GM21737 (cell line): ENCODE measurements around the gene ERRFI1.

Experiments used
- ATAC-seq: cut with Tn5 transposase; IDR thresholded peaks from one replicate; pipeline ENCODE4 v1.9.1; 2021; ENCODE audit warnings: mild to moderate bottlenecking, moderate library complexity; ENCODE audit not compliant: unreplicated experiment

ERRFI1 gene

GRCh38 chr1:8046391-8046790, 20.3 kb upstream of the ERRFI1 start:
- ATAC-seq: no peak

DNA sequence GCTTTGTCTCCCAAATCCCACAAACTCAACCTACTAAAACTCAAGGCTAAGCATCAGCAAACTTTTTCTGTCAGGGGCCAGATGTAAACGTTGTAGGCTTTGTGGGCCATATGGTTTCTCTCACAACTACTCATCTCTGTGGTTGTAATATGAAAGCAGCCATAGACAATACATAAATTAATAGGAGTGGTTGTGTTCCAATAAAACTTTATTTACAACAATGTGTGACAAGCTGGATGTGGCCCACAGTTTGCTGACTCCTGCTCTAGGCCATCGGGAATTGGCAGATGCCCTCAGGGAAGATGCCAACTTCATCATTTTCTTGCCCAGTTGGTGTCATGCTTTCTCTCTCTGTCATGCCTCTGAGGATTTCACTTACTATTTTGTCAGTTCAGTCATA, 17.5 kb upstream of the ERRFI1 start:
- no peak for ATAC-seq

DNA sequence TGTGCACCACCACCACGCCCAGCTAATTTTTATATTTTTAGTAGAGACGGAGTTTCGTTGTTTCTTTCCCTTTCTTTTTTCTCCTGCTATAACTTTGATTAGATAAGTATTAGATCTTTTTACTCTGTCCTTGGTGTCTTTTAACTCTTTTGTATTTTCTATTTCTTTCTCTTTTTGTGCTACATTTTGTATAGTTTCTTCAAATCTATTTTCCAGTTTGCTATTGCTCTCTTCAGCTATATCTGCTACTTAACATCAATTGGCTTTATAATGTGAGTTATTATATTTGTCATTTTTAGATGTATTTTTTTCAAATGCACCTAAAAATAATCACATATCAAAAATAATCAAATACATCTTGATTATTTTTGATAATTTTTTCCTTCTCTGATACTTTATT, 16.0 kb upstream of the ERRFI1 start:
- ATAC-seq: no peak

- ATAC-seq: no peak
These were observed 14.5 kb upstream of the ERRFI1 start for GRCh38 chr1:8040586-8040985.

GRCh38 chr1:8039071-8039470, 13.0 kb upstream of the ERRFI1 start:
- no peak for ATAC-seq

- ATAC-seq: no peak
These were observed 9.2 kb upstream of the ERRFI1 start for GRCh38 chr1:8035289-8035688.

GRCh38 chr1:8033322-8033721, 7.2 kb upstream of the ERRFI1 start:
- ATAC-seq: no peak

DNA sequence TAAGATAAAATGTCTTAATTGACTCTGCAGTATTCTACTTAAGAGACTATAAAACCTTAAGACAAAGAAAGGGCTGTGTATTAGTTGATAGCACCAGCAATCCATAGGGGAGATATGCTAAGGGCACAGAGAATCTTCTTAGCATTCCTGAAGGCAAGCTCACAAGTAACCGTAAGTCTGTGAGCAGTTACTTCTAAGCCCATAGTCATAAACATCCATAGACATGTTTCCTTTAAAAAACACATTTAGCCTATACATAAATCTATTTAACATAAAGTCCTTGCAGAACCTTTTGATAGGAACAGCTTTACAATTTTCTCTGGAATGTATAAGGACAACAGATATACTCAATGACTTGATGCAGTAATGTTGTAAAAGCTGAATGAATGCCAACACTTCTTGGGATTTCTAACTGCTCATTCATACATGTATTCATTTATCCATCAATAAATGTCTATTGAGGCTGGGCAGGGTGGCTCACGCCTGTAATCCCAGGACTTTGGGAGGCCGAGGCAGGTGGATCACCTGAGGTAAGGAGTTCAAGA, 6.3 kb upstream of the ERRFI1 start:
- no peak for ATAC-seq

DNA sequence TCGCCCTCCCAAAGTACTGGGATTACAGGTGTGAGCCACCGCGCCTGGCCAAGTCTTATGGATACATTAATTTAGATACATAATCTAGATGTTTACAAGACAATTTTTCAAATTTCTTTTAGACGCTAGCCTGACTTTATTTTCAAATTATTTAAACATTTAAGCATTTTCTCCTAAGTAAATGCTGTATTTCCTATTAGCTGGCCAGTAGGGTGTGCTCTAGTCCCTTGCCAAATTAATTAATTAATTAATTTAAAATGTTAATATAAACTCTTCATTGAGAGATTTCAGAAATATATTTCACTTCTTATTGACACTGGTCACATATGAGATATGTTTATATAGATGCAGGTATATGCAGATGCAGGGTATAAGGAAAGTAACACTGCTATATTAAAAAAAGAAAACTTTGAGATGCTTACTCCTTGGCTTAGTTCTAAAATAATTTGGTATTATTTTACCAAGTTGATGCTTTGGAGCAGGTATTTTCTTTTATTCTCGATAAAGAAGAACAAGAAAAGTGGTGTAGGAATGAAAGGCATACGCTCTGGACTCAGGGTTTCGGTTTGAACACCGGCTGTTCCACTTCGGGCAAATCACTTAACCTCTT, 5.2 kb upstream of the ERRFI1 start:
- ATAC-seq: no peak

GRCh38 chr1:8028571-8028910, 2.4 kb upstream of the ERRFI1 start:
- ATAC-seq: no peak

GRCh38 chr1:8027748-8028570, 1.9 kb upstream of the ERRFI1 start:
- ATAC-seq: no peak

DNA sequence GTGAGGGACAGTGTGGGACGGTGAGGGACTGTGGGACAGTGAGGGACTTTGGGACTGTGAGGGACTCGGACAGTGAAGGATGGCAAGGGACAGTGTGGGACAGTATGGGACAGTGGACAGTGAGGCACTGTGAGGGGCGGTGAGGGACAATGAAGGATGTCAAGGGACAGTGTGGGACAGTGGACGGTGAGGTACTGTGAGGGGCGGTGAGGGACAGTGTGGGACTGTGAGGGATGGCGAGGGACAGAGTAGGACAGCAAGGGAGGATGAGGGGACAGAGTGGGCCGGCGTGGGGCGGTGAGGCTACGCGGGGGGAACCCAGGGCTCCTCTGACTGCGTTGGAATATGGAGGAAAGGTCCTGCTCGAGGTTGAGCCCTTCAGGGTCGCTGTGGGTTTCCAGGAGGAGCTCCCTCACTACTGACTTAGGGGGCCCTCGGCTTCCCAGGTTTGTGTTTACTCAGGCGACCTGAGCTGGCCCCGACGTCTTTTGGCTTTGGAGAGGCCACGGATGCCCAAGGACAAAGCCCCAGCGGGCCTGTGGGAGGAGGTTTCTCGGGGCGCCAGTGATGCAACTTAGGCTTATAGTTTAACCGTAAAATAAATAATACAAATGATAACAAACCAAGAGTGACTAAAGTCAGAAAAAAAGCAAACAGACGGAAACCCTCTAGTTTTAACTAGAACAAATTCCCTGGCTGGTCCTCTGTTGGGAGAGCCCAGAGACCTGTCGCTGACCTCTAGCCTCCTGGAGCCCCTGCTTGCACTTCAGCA, 1.1 kb upstream of the ERRFI1 start:
- ATAC-seq: no peak

DNA sequence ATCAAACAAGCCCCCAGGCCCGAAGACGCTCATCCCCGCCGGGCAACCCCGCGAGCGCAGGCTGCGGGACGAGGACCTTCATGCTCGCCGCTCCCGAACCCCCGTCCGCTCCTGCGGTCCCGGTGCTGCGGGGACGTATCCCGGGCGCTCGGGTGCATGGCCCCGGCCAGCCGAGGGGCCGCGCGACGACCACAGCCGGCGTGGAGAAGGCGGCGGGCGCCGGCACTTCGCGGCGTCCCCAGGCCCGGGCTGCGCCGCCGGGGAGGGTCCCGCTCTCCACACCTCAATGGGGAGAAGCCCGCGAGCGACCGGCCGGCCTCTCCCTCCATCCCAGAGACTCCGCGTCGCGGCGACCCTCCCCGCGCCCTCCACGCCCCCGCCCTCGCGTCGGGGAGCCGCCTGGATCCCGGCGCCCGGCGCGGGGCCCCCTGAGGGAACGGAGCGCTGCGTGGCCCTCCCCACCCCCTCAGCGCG, 401 bp downstream of the ERRFI1 start:
- ATAC-seq: peak; percentile 34

- no peak for ATAC-seq
These were observed 943 bp downstream of the ERRFI1 start for GRCh38 chr1:8025061-8025670.

- no peak for ATAC-seq
These were observed 1.8 kb downstream of the ERRFI1 start for GRCh38 chr1:8024329-8024728.

GRCh38 chr1:8023995-8024313, 2.2 kb downstream of the ERRFI1 start:
- no peak for ATAC-seq

DNA sequence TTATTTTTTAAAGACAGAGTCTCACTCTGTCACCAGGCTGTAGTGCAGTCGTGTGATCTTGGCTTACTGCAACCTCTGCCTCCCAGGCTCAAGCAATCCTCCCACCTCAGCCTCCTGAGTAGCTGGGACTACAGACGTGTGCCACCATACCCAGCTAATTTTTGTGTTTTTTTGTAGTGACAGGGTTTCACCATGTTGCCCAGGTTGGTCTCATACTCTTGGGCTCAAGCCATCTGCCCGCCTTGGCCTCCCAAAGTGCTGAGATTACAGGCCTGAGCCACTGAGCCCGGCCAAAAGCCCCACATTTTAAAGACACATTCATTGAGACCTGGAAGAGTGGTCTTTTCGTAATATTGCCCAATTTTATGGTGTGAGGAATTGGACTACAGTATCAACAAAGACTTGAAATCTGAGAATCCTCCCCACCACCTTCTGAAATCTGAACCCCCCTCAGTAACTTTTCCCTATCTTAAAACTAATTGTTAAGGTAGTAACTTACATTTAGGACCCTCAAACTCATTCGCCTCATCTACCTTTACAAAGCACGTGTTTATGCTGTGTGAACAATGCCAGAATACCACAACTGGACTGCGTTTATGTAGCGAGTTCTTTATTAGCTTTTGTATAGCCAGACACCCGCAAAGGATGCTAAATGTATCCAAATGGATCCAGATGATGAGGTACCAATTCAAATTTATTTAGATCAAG, 2.7 kb downstream of the ERRFI1 start:
- ATAC-seq: no peak

- ATAC-seq: no peak
These were observed 3.5 kb downstream of the ERRFI1 start for GRCh38 chr1:8022395-8023286.

DNA sequence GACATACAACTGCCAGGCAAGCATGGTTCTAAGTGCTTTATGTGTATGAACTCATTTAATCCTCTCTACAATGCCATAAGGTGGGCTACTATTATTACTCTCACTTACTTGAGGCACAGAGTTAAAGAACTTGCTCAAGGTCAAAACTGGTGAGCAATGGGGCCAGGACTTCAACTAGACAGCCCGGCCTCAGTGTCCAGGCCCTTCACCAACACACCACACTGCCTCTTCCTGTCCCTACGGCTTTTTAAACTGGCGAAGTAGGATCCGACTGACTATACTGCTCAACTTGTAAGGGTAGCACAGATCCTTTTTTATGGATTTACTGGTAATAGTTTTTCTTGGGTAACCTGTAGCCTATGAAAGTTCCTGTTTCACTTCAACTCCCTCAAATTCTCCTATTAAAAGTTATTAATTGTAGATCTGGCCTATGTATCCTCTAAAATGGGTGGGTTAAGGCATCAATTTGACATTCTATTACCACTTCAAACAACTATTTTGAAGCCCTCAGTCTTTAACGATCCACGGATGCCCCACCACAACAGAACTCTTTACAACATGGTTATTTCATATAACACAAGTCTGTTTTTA, 4.3 kb downstream of the ERRFI1 start:
- no peak for ATAC-seq
